GM21381 (cell line): Measurements from ENCODE around the gene TNS3.

ENCODE experiments used
- ATAC-seq: cut with Tn5 transposase; IDR thresholded peaks from one replicate; pipeline ENCODE4 v1.9.1; 2021; ENCODE audit warnings: mild to moderate bottlenecking, moderate library complexity; ENCODE audit not compliant: unreplicated experiment

Gene TNS3

DNA sequence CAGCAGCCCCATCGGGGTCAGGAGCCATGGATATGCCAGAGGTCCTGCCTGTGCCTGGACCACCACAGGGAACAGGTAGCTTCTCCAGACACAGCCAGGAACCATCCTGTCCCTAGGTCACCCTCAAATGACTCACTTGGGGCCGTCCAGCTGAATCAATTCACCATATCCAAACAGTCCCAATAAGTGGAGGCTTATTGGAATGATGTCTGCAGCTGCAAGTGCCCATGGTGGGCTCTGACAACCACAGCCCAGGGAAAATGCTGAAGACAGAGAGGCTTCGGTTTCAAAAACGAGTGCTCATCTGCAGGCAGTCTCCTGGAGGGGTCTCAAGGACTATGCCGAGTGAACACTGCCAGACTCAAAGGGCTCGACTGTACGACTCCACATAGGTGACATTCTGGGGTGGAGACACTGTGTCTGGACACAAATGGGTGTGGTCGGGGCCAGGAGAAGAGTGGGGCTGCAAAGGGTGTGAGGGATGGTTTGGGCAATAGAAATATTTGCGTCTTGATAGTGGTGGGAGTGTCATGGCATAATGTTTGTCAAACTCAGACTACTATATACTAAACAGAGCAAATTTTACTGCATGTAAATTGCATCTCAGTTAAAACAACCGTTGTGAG is 204.8 kb downstream of the TNS3 start:
- no peak for ATAC-seq

DNA sequence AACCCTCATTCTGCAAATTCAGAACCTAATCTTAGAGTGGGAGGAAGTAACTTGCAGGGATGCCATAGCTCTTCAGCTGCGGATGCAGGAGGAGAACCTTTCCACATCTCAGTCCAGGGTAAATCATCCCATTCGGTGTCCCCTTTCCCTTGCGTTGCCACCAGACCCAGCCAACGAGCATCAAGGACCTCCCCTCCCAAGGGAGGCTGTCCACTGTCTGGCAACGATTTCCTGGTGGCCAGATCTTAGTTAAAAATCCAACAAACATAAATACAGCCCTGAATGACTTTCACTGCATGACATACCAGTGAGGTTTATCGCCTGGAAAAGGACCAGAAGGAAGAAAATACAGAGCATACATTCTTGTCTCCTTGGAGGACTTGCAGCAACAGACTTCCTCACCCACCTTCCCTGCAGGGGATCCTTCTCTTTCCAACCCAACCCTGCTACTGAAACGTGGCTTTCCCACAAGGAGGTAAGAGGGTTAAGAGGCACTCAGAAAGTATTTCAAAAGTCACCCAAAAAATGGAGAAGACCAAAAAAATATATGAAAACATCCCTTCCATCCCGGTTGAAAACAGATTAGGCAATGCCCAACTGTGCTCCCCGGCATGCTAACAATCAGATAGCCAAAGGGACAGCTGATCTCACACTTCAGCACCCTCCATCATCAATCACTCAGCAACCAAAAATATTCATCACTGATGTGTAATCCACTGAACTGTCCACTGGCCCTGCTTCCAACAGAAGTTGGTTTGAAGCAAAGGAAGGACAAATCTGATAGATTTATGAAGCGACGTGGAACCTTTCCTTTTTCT is 206.6 kb downstream of the TNS3 start:
- ATAC-seq: no peak

DNA sequence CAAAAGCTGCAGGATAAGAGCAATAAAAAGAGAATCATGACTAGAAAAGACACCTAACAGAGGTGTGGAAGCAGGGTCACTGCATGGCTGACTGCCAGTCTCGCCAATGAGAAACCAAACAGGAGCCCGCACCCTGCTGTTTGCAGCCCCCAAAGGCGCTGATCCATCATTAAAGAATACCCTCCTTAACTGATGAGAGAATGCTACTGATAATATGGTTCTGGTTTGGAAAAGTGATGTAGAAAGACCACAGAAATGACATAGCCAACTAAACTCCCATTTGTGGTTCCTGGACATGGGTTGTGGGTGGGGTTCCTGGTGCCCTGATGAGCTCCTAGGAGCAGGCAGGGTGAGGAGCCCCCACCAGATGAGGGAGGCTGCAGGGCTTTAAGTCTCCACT is 207.4 kb downstream of the TNS3 start:
- no peak for ATAC-seq

DNA sequence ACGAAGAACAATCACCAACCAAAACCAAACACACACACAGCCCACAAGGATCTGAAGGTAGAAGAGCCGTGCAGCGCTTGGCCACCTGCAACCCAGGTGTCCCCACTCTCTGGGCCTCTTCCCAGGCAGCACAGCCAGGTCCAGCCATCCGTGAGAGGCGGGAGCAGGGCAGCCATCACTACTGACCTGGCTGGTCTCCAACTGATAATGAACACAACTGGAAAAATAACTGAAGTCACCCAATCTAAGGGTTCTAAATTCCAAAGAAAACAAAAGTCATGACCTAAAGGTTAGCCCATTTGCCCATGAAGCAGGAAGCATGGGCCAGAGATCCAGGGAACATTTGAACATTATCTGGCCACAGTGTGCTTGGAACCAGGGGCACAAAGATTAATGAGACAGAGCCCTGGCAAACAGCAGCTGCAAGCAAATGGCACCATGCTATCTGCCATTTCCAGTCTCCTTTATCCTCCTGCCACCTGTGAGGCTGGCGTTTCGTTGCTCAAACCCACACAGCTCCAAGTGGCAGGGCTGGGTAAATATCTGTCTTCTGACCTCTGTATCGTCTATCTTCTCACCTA is 207.9 kb downstream of the TNS3 start:
- ATAC-seq: no peak

DNA sequence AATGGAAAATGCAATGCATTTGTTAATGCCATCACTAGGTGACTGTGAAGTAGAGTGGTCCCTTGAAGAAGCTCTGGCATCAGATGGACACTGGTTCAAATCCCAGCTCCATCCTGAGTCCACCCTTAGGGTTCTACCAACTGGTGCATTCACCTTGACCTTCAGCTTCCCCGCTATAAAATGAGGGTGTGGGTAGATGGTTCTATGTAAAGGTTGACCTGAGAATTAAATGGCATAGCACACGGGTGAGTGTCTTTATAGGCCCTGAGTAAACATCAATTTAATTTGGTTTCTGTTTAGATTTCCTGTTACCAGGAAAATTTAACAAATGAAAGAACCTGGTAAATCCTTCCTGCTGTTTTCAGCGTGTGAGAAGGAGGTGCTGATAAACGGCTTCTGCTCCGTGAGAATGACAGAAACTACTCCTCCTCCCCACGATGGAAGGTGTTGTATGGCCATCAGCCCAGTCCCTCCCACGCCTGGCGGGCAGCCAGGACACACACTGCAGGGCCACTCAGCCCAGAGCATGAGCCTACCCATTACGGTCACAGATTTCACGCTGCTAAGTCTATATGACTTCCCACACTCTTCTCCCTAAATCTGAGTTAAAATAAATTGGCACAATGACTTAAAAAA is 210.1 kb downstream of the TNS3 start:
- no peak for ATAC-seq

DNA sequence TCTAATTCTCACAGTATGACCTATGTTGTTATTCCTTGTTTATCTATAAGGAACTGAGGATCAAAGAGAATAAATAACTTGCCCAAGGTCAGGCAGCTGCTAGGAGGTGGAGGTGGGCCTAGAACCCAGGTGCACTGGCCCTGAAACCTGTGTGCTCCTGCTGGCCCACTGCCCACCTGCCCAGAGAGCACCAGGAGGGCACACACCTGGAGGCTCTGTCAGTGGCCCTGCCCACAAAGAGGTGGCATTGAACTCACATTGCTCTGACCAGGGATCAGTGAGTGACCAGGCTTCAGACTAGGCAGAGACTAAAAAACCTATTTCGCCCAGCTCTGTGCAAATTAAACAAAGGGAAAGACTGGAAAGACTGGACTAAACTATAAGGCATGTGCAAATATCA is 210.6 kb downstream of the TNS3 start:
- no peak for ATAC-seq

DNA sequence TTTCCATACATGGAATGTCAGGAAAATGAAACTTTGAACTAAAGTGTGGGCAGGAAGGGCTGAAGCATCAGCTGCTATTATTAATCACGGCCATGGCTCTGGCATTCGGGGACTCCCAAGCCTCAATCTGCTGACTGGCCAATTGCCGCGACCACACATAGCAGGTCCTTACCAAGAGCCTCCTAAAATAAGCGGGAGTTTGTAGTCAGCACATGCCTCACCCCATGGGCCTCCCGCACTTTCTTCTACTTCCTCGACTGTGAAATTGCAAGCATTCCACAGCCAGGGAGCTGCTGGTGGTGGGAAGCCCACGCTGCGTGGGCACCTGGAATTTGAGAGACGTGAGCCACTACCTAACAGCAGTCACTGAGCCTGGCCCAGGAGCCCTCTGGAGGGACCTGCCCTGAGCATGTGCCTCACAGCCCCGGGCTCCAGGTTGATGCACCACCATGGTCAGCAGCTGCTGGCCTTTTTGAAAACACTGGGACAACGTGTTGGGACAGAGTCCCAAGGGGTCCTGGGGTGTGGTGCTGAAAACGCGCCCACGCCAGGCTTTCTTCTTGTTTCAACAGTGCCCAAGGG is 211.4 kb downstream of the TNS3 start:
- no peak for ATAC-seq

DNA sequence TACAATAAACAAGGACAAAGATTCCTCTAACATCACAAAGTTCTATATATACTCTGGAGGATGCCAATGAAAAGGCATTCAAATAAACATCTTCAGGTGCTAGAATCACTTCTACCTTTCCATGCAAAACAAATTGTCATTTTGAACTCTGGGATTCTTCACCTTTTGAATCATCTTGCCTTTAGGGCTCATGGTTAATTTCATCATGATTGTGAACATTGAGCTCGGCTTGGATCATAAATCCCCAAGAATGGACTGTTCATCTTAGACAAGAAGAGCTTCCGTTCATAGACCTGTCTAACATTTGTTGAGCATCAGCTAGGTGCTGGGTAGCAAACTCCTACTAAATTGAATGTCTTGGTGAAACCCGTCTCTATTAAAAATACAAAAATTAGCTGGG is 212.2 kb downstream of the TNS3 start:
- no peak for ATAC-seq

DNA sequence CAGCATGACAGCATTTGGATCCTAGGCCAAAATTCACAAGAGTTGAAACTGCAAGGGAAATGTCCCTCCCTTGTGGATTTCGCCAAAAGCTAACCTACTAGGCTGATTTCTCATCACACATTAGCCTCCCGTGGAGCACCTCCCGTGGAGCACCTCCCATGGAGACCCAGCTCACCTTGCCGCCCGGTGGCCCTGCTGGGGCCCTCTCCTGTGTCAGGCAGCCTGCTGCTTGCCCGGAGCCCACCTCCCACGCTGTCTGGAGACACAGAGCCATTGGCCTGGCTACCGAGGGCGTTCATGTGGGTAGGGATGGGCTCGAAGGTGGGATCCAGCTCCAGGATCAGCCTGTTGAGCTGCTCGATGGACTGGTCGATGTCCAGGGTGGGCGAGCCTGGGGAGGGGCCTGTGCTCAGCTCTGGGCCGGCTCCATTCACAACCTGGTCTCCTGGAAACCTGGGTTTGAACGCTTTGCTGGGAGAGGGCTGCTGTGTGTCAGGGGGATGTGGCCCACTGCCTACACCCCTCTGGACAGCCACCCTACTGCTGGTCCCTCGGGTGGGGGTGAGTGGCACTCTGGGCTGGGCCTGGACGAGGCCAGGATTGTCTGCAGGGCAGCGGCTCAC is 213.6 kb downstream of the TNS3 start:
- ATAC-seq: no peak

DNA sequence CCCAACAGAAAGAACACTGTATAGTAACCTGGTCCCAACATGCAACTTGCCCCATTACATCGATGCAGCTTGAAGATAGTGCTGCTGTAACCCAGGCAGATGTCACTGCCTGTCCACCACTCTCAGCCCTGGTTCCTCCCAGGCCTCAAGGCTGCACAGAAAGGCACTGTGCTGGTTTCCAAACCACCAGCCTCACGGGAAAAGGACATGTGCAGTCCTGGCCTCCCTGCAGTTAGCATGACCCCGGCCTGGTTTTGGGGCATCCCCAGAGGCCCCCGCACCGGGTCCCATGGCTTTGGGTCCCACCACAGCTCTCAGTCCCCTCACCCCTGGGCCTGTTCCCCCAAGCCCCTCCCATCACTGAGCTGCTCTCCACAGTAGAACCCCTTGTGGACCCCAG is 214.5 kb downstream of the TNS3 start:
- ATAC-seq: no peak

DNA sequence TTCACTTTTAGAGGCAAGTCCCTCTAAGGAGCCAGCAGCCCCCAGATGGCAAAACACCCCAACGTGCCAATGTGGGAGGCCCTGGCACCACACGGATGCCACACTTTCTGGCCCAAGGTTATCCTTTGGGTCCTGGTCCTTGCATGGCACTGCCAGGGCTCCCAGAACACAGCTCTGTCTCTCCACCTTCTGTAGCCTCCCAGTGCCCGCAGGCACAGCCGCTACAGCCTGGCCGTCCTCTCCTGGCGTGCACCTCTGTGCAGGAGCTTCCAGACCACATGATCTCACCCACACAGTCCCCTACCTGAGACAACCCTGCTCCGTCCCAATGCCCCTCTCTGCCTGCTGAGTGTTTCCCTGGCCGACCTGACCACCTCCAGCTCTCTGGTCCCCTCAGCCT is 215.0 kb downstream of the TNS3 start:
- no peak for ATAC-seq

DNA sequence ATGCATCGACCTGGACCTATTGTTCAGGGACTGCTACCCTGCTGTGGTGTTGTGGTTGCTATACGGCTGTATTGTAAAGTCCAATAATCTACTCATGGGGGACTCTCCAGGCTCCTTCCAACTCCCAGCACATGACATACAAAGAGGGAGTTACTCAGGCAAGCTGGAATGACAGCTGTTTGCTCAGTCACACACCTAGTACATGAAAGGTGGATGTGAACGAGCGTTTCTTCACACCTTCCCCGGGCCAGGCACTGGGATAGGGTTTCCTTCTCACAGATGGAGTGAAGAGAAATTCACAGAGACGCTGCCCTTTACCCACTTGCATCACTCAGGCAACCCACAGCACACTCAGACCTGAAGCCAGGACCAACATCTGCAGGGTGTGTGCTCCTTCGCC is 215.7 kb downstream of the TNS3 start:
- no peak for ATAC-seq

DNA sequence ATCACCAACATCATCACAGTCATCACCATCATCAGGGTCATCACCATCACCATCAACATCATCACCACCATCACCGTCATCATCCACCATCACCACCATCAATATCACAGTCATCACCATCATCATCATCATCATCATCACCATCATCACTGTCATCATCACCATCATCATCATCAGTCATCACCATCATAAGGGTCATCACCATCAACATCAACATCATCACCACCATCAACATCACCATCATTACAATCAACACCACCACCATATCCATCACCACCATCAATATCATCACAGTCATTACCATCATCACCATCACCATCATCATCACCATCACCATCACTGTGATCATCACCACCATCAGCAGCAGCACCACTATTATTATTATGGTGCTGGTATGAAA is 218.9 kb downstream of the TNS3 start:
- no peak for ATAC-seq

DNA sequence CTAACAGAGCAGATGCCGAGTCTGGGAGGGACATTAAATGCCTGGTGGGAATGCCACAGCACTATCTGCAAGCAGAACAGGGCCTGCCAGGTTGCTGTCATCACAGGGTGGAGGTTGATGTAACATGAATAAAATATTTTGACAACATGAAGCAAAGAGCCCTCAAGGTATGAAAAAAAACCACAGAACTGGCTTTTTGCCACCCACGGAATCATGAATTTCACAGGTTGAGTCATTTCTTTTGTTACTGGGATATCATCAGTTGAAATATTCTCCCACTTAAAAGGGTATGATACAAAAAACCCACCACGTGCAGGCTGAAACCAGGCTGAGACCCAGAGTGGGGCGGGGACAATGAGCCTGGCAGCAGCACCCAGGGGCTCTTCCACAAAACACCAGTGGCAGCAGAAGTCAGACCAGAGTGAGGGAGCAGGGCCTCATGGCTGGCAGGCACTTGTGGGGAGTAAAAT is 220.1 kb downstream of the TNS3 start:
- no peak for ATAC-seq

DNA sequence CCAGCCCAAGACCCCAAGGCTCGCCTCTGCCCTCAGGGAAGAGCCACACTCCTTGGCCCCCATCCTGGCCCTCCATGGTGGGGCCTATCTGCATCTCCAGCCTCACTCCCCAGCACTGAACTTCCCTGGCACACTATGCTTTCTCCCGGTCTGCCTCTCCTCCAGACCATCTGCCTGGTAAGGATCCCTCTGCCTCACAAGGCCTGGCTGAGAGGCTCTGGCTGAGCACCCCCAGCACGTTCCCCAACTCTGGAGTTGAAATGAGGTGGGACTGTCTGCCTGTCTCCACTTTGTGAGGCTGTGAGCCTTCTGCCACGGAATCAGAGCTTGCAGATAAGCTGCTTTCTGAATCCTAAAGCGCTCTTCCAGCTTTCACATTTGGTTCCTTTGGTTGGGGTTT is 220.7 kb downstream of the TNS3 start:
- ATAC-seq: no peak

DNA sequence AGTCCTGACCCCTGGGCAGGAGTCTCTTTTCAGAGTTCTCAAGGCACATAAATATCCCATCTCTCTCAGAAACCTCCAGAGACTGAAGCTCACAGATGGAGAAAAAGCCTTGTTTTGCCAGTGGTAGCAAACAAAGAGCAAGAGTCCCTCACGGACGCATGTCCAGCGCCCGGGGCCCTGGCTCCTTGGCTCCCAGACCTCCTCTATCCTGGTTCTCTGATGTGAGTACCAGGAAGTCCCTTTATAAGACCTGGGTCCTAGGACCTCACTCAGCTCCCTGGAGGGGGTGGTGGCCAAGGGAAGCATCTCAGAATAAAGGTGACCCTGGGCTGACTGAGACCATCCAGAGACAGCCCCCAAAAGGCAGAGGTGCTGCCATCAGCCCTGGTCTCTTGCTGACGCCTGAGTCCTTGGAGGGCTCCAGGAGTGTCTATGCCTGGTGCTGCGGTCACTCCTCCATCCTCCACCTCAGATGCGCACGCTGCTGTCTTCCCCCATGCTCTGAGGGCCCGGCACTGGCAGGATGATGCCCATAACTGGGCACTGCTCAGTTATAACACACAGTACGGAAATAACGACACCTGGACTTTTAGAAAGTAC is 221.5 kb downstream of the TNS3 start:
- no peak for ATAC-seq

DNA sequence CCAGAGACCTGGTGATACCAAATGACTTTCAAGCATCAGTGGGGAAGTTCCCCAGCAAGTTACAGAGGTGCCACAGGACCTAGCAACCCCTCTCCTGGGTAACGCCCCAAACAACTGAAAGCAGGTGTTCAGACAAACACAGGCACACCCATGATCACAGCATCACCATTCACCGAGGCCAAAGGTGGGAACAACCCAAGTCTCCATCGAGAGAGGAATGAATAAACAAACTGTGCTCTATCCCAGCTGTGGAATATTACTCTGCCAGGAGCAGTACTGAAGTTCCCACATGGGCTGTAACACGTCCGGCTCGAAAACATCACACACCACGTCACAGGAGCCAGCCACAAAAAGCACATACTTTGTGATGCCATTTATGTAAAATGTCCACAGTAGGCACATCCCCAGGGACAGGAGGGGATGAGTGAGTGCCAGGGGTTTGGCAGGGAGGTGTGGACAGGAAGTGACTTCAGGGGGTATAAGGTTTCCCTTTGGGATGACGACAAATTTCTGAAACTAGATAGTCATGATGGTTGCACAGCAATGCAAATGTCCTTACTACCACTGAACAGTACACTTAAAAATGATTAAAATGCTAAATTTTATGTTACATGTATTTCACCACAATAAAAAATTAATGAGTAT is 222.8 kb downstream of the TNS3 start:
- ATAC-seq: no peak

DNA sequence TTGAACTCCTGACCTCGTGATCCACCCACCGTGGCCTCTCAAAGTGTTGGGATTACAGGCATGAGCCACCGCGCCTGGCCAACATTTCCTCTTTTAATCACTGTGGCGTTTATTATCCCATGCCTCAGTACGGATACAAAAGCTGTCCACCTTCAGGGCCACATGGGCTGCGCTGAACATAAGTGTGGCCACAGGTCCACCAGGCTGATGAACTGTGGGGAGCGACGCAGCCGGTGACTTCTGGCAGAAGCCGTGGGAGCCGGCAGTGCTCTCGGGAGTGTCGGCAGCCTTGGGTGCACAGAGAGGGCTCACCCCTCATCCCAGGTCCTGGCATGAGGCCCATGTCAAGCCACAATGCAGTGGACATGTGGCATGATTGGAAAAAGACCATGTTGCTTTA is 223.6 kb downstream of the TNS3 start:
- ATAC-seq: no peak

DNA sequence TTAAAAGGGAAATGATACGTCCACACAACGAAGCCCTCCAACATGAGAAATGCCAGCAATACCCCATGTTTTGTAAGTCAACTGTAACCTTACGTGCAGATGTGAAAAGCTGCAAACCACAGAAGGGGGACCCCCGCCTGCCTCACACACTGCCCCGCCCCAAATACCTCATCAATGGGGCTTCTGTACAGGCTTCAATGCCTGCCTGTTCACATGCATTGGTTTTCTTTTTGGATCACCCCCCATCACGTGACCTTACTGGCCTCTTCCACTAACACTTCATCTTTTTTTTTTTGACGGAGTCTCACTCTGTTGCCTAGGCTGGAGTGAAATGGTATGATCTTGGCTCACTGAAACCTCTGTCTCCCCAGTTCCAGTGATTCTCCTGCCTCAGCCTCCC is 224.0 kb downstream of the TNS3 start:
- ATAC-seq: no peak

DNA sequence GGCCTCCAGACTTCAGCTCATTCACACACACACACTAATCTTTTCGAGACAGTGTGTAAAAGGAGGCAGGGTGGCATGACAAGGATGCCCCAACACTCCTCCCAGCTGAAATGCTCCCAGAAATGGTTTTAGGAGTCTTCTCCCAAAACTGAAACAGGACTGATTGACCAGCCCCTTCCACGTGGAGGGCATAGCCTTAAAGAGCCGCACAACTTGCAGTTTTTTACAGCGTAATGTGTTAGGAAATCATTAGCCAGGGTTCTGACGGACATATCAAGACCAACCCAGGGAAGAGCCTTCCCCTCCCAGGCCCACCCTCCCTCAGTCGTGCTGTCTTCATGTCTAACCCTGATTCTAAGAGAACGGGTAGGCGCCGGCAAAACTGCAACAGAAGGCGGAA is 224.6 kb downstream of the TNS3 start:
- ATAC-seq: no peak
